K562 (cell line): Measurements from ENCODE around the gene WDR5B. TPM values are rescaled to one million over a fixed set of nuclear protein-coding genes. Genes with fewer than 3 reads are reported as not detected.
"Not testable (repeated sequence)": the region's sequence is repeated elsewhere in the genome, so short reads cannot be mapped to it uniquely, and the experiment has no call there.

ENCODE experiments used
- ATAC-seq: fragments of 200-7000 bp; cut with Tn5 transposase; 3 replicates; pipeline ENCODE4 v1.9.1; 2020; ENCODE audit warnings: moderate library complexity
- BruUV-seq: library from RNA; stranded (reverse); fragments of 400-500 nt; replicated peaks from 2 replicates; lab custom pipeline; 2021; lab: Mats Ljungman, UMichigan
- CTCF ChIA-PET: fragments of 300-600 bp; formaldehyde crosslinking; extraction: SDS; loops from one replicate; lab custom pipeline; 2021; ENCODE audit warnings: low intra/inter-chr PET ratio; lab: Yijun Ruan, JAX
- POLR2A ChIA-PET: fragments of 300-600, 350-650 bp; sonication (Branson Sonifier 250); formaldehyde crosslinking; extraction: SDS; loops from one replicate; lab custom pipeline; 2021; ENCODE audit warnings: antibody characterized with exemption, inconsistent platforms; lab: Yijun Ruan, JAX
- DNase-seq, 4 experiments: peaks; one replicate each; pipeline versions ENCODE4 v3.0.0 to v3.0.0-alpha.2; 2011 to 2018; ENCODE audit warnings: low spot score in 3 of 4, mixed read lengths in 3 of 4; ENCODE audit errors: extremely low read depth in 1 of 4
- FAIRE-seq: peaks from 2 replicates; lab custom pipeline; 2011; peaks lifted over from hg19 to GRCh38; lab: Jason Lieb, UNC
- H2AFZ ChIP-seq: 2 replicates; pipeline ENCODE4 v1.6.0; 2011; ENCODE audit warnings: low read depth, low read length, control low read depth, inconsistent platforms
- H3K27ac ChIP-seq: fragments of 200-600 bp; 3 replicates; pipeline ENCODE4 v1.8.0; 2011; ENCODE audit warnings: low read depth, mild to moderate bottlenecking, control low read depth, inconsistent platforms, low read length, moderate library complexity, mixed read lengths; ENCODE audit errors: extremely low read depth
- H3K27me3 ChIP-seq, 2 experiments: fragments of 300-600 bp in 1 of 2; 2 replicates in 1 of 2; 3 replicates in 1 of 2; pipeline versions ENCODE4 v1.6.0 to v1.8.0; 2011; ENCODE audit warnings: inconsistent platforms in 2 of 2, low read length in 2 of 2, mild to moderate bottlenecking in 1 of 2, mixed read lengths in 1 of 2, moderate library complexity in 1 of 2; ENCODE audit not compliant: control insufficient read depth in 2 of 2, insufficient read depth in 2 of 2
- H3K36me3 ChIP-seq: fragments of 300-600 bp; 3 replicates; pipeline ENCODE4 v1.8.0; 2011; ENCODE audit warnings: mild to moderate bottlenecking, low read length, inconsistent platforms; ENCODE audit not compliant: control insufficient read depth, insufficient read depth
- H3K4me1 ChIP-seq, 2 experiments: fragments of 200-600 bp in 1 of 2; replicated peaks in 1 of 2; 2 replicates in 1 of 2; 3 replicates in 1 of 2; pipeline versions ENCODE4 v1.5.1 to v1.8.0; 2011; ENCODE audit warnings: inconsistent platforms in 2 of 2, low read length in 2 of 2, mild to moderate bottlenecking in 1 of 2, mixed read lengths in 1 of 2, moderate library complexity in 1 of 2; ENCODE audit not compliant: control insufficient read depth in 2 of 2, insufficient read depth in 2 of 2
- H3K4me2 ChIP-seq: 2 replicates; pipeline ENCODE4 v1.6.1; 2011; ENCODE audit warnings: low read length, control low read depth, inconsistent platforms, mixed read lengths; ENCODE audit not compliant: insufficient read depth
- H3K4me3 ChIP-seq: fragments of 200-600 bp; sonication (generic), shearing (Covaris generic); 2 replicates; pipeline ENCODE4 v1.5.1; 2016; ENCODE audit warnings: control low read depth, inconsistent platforms
- H3K79me2 ChIP-seq: fragments of 200-600 bp; 3 replicates; pipeline ENCODE4 v1.8.0; 2011; ENCODE audit warnings: low read length, inconsistent platforms; ENCODE audit not compliant: control insufficient read depth, insufficient read depth
- H3K9ac ChIP-seq, 2 experiments: 2 replicates each; pipeline versions ENCODE4 v1.6.0 to v1.6.1; 2011; ENCODE audit warnings: low read depth in 2 of 2, low read length in 2 of 2, control low read depth in 1 of 2, inconsistent platforms in 1 of 2, mild to moderate bottlenecking in 1 of 2, mixed read lengths in 1 of 2; ENCODE audit not compliant: insufficient read depth in 1 of 2
- H3K9me1 ChIP-seq: one replicate; pipeline ENCODE4 v1.6.0; 2011; ENCODE audit warnings: inconsistent platforms, mild to moderate bottlenecking, low read length, moderate library complexity; ENCODE audit not compliant: control insufficient read depth, insufficient read depth
- H3K9me3 ChIP-seq: replicated peaks from 2 replicates; pipeline ENCODE4 v1.5.1; 2011; ENCODE audit warnings: low read depth, low read length, inconsistent platforms; ENCODE audit not compliant: control insufficient read depth, insufficient read depth
- H4K20me1 ChIP-seq: replicated peaks from 2 replicates; pipeline ENCODE4 v1.6.1; 2011; ENCODE audit warnings: low read length, inconsistent platforms, mixed read lengths; ENCODE audit not compliant: control insufficient read depth, insufficient read depth
- ZNF146 ChIP-seq: IDR thresholded peaks from one replicate; pipeline ENCODE4 v1.6.1; 2018; ENCODE audit warnings: missing compliant biosample characterization; ENCODE audit not compliant: unreplicated experiment
- WGBS: fragments of 100-300 bp; shearing (Covaris generic); methylation state at CpG from one replicate; pipeline ENCODE4 v1.1.6; 2016; ENCODE audit warnings: low coverage, mixed read lengths; ENCODE audit not compliant: insufficient coverage; ENCODE audit errors: missing lambda C conversion rate; 5-methylcytosine and 5-hydroxymethylcytosine counted together
- in situ Hi-C: fragments of 300-500 bp; cut with MboI; formaldehyde crosslinking; loops from 4 replicates; pipeline ENCODE4 v1.15.0; 2018; ENCODE audit warnings: inconsistent platforms, mixed read lengths
- intact Hi-C: fragments of 100-400 bp; cut with micrococcal nuclease; formaldehyde crosslinking; loops from 2 replicates; pipeline ENCODE4 v1.14.2; 2022
- polyA plus RNA-seq, 8 experiments: library from polyadenylated mRNA; depleted of rRNA in 4 of 8; stranded (reverse) in 5 of 8; unstranded in 3 of 8; fragments of >200 nt; fragmentation: Nextera tagmentation in 2 of 8; fragmentation: Illumina TruSeq in 1 of 8; extraction: Ambion mirVana in 2 of 8; extraction: Trizol in 1 of 8; gene quantifications; 2 replicates each; pipeline versions ENCODE4 v1.2.1 to v1.2.3, GENCODE V29; 2011 to 2014; ENCODE audit warnings: inconsistent platforms in 1 of 8, missing spikeins in 1 of 8
- total RNA-seq, 7 experiments: library from RNA; depleted of rRNA in 6 of 7; stranded (reverse); fragments of >200 nt in 6 of 7; fragmentation: Illumina TruSeq in 2 of 7; extraction: Trizol in 2 of 7; gene quantifications; 2 replicates each; pipeline versions ENCODE4 v1.2.1 to v1.2.3, GENCODE V29; 2011 to 2021; ENCODE audit warnings: low replicate concordance in 1 of 7

WDR5B gene
- total and polyA plus RNA-seq, 9 of the 15 experiments (the other 6 are each of a cell fraction or from before 2014, with no cell fraction given), result 2.8 to 10.1 (median 4.2) TPM

DNA sequence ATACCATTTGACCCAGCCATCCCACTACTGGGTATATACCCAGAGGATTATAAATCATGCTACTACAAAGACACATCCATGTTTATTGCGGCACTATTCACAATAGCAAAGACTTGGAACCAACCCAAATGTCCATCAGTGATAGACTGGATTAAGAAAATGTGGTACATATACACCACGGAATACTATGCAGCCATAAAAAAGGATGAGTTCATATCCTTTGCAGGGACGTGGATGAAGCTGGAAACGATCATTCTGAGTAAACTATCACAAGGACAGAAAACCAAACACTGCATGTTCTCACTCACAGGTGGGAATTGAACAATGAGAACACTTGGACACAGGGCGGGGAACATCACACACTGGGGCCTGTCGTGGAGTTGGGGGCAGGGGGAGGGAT lies 32.4 kb upstream of the WDR5B start:
- peak; percentile 43 for TF ChIP-seq ZNF146 (CRISPR knock-in tag)
- H4K20me1 ChIP-seq, H3K27me3 ChIP-seq, ATAC-seq, in situ Hi-C loops, POLR2A ChIA-PET, FAIRE-seq, H3K4me3 ChIP-seq, CTCF ChIA-PET, H2AFZ ChIP-seq, H3K4me2 ChIP-seq, DNase-seq, H3K79me2 ChIP-seq, H3K9me3 ChIP-seq, intact Hi-C loops, H3K9ac ChIP-seq, H3K27ac ChIP-seq, BruUV-seq, H3K9me1 ChIP-seq, H3K4me1 ChIP-seq: not testable (repeated sequence)
- H3K36me3 ChIP-seq, result peaks cover 48% of the 10 kb centered on the region
- WGBS, result 70% methylated on average over 5 of the region's 6 CpGs

DNA sequence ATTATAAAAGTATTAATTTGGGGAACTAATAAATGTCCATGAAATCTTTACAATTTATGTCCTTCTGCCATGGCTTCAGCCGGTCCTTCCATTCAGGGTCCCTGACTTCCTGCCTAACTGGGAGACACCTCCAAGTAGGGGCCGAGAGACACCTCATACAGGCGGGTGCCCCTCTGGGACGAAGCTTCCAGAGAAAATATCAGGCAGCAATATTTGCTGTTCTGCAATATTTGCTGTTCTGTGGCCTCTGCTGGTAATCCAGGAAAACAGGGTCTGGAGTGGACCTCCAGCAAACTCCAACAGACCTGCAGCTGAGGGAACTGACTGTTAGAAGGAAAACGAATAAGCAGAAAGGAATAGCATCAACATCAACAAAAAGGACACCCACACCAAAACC lies 28.6 kb upstream of the WDR5B start:
- CTCF ChIA-PET, H3K4me3 ChIP-seq, H3K27me3 ChIP-seq, H3K4me1 ChIP-seq, POLR2A ChIA-PET, H2AFZ ChIP-seq, H3K9me3 ChIP-seq, ATAC-seq, H4K20me1 ChIP-seq, in situ Hi-C loops, FAIRE-seq, intact Hi-C loops, H3K9ac ChIP-seq, DNase-seq, H3K27ac ChIP-seq, BruUV-seq, H3K4me2 ChIP-seq, H3K9me1 ChIP-seq, H3K79me2 ChIP-seq: not testable (repeated sequence)
- peaks cover 54% of the 10 kb centered on the region for H3K36me3 ChIP-seq
- WGBS, result 98% methylated on average over 5 of the region's 5 CpGs
